Kidney epithelial cell (primary cell): Measurements from ENCODE around the gene THSD4. TPM values are rescaled to one million over a fixed set of nuclear protein-coding genes. Genes with fewer than 3 reads are reported as not detected.

Experiments
- DNase-seq: peaks from one replicate; pipeline ENCODE4 v3.0.0-alpha.2; 2010; ENCODE audit warnings: low read depth
- H3K27me3 ChIP-seq: 2 replicates; pipeline ENCODE4 v1.6.0; 2011; ENCODE audit warnings: low read length; ENCODE audit not compliant: control insufficient read depth, insufficient read depth
- H3K36me3 ChIP-seq: 2 replicates; pipeline ENCODE4 v1.5.1; 2011; ENCODE audit warnings: low read length; ENCODE audit not compliant: control insufficient read depth, insufficient read depth
- H3K4me3 ChIP-seq: 2 replicates; pipeline ENCODE4 v1.5.1; 2011; ENCODE audit warnings: low read depth, mild to moderate bottlenecking, control low read depth, low read length
- total RNA-seq: library from RNA; depleted of rRNA; stranded (reverse); fragments of >200 nt; gene quantifications from 2 replicates; pipeline ENCODE4 v1.2.3, GENCODE V29; 2015
- TF ChIP-seq, protein P1 (sequence below): IDR thresholded peaks from 2 replicates; pipeline ENCODE4 v1.5.1; 2011; ENCODE audit warnings: mild to moderate bottlenecking, moderate library complexity, low read length, control low read depth, inconsistent platforms; ENCODE audit not compliant: insufficient read depth, poor library complexity, severe bottlenecking

THSD4 gene
- total RNA-seq, 1 donor from 2014 or later: 17.7 TPM

DNA sequence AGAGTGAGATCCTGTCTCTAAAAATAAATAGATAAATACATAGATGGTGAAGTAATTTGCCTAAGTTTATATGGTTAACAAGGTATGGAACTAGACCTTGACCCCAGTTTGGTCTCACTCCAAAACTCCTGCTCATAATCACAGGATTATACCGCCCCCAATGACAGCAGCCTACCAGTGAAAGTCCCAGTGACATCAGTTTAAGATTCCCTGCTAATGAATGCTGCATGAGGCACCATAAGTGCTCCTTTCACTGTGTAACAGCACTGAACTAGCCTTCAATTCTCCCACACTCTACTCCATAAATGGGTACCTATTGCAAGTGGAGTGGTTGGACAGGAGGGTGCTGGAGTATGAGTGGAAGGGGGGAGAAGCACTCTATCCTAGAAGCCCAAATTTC is 23.7 kb upstream of the THSD4 start:
- TF ChIP-seq, protein P1, sequence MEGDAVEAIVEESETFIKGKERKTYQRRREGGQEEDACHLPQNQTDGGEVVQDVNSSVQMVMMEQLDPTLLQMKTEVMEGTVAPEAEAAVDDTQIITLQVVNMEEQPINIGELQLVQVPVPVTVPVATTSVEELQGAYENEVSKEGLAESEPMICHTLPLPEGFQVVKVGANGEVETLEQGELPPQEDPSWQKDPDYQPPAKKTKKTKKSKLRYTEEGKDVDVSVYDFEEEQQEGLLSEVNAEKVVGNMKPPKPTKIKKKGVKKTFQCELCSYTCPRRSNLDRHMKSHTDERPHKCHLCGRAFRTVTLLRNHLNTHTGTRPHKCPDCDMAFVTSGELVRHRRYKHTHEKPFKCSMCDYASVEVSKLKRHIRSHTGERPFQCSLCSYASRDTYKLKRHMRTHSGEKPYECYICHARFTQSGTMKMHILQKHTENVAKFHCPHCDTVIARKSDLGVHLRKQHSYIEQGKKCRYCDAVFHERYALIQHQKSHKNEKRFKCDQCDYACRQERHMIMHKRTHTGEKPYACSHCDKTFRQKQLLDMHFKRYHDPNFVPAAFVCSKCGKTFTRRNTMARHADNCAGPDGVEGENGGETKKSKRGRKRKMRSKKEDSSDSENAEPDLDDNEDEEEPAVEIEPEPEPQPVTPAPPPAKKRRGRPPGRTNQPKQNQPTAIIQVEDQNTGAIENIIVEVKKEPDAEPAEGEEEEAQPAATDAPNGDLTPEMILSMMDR: no peak
- DNase-seq: no peak
- Histone ChIP-seq H3K36me3 (no peaks in the 10 kb centered on the region), H3K4me3 (no peak overlapping the region), H3K27me3 (no peaks in the 10 kb centered on the region)

DNA sequence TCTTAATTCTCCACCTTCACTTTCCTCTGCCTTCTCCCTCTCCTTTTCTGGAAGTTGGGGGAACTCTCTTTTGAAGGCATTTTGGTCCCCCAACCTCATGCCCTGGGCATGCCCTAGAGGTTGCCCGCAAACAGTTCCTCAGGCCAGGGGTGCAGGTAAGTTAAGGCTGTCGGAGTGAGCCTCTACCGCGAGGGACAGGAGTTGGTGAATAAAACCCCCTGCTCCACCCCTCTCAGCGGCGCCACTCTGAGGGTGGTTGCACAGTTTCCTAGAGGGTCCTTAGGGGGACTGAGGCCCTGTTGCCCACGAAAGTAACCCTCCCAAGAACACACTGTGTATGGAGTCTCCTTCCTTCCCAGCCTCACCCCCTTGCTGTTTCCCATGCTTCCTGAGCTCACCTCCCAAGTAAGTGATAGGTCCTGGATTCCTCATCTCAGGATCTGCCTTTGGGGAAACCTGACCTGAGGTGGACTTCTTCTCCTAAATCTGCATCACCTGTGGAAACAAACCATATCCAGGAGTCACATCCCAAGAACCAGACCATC is 23.1 kb upstream of the THSD4 start:
- no peak for DNase-seq
- H3K4me3 ChIP-seq: no peak overlapping the region
- no peaks in the 10 kb centered on the region for H3K27me3 ChIP-seq
- TF ChIP-seq, protein P1: no peak
- H3K36me3 ChIP-seq: no peaks in the 10 kb centered on the region

DNA sequence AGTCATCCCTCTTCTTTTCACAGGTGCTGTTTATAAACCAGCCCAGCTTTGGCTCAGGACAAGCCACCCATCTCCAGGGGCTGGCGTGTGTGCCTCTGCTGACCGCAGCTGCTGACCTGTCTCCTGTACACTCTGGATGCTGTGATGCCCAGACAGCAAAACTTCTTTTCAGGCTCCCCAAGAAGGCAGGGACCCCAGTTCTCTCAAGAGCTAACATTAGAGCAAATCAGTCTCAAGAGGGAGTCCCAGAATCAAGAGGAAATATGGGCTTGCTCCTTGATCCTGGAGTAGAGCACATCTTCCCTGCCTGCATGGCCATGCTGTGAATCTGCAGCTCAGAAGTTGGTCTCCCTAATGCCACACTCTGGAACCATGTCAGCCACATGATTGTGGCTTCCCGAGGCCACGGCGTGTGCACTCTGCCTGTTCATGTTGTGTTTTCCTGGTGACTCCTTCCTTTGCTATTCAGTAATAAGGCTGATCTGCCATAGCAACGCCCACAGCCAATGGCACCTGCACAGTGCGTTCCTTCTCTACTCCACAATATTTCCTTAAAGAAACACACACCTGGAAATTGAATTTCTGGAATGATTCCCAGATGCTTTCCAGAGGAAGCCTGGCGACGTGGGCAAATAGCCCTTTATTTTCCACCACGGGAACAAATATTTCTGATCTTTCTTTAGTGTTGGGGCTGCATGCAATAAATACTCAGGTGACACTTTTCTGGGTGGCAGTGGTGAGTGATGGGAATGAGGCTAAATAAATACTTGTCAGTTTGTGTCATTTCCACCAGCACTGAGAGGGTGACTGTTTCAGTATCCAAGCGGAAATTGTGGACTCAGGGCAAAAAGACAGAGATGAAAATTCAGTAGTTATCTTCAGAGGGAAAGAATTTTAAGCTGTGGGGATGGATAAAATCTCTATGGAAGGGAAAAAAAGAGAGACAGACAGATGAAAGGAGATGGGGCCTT is 21.9 kb upstream of the THSD4 start:
- DNase-seq: peak; percentile 86
- Histone ChIP-seq H3K27me3 (no peaks in the 10 kb centered on the region), H3K4me3 (no peak overlapping the region), H3K36me3 (no peaks in the 10 kb centered on the region)
- TF ChIP-seq, protein P1: no peak

DNA sequence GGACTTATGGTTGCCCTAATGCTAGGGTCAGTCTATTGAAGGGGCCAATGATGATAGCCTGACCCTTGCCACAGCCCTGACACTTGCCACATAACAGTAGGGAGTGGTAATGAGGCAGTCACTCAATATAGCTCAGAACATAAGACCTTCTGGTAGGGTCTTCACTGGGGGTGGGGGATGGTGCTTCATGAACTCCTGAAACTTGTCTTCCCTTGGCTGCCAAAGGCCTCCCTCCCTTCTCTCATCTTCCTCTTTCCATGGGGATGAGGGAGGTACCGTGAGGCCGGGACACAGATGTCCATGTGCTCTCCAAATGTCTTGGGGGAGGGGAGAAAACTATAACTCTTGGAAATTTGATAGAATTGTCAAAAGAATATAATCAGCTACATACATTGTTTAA is 21.1 kb upstream of the THSD4 start:
- Histone ChIP-seq H3K27me3 (no peaks in the 10 kb centered on the region), H3K4me3 (no peak overlapping the region), H3K36me3 (no peaks in the 10 kb centered on the region)
- no peak for DNase-seq
- TF ChIP-seq, protein P1: no peak

DNA sequence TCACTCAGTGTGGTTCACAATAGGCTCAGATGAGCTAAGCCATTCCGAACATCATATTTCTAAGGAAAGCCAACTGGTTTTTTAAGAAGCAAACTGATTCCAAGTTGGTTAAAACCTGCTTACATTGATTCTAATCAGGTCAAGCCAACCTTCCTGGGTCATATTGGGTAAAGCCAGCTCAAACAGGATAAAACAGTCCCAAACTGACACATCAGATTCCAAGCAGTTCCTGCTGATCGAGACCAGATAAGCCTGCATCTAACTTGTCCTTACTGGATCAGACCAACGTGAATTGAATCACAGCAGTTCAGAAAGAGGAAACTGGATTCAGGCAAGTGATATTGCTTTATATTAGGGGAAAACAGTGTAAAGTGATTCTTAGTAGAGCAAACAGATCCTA is 18.6 kb upstream of the THSD4 start:
- DNase-seq: no peak
- TF ChIP-seq, protein P1: no peak
- no peaks in the 10 kb centered on the region for H3K27me3 ChIP-seq
- no peak overlapping the region for H3K4me3 ChIP-seq
- no peaks in the 10 kb centered on the region for H3K36me3 ChIP-seq
